Measurements from ENCODE around the gene RABEPK.

GRCh38 chr9:125235804-125236519 lies 35.6 kb downstream of the RABEPK start:
- TF ChIP-seq CTCF (conservative IDR thresholded peaks at IDR 0.05; ENCODE audit: low read depth, low read length) (no peak), EZH2 (IDR thresholded peaks at IDR 0.05; ENCODE audit: borderline replicate concordance, low read depth, low read length, poor library complexity, severe bottlenecking) (no peak)

Data from A673 (cell line).